Gastrocnemius medialis (tissue), 4 donors: ENCODE measurements around the gene CACNA1B.
"Not testable (repeated sequence)": the region's sequence is repeated elsewhere in the genome, so short reads cannot be mapped to it uniquely, and the experiment has no call there.

Source experiments
- POLR2A ChIP-seq, 2 donors: fragments of 450-650 bp; IDR thresholded peaks; one replicate each; pipeline ENCODE4 v1.6.1; 2017; ENCODE audit warnings: antibody characterized with exemption in 2 of 2, mild to moderate bottlenecking in 2 of 2, moderate library complexity in 2 of 2
- TF ChIP-seq, protein P1 (sequence below), 5 experiments: fragments of 450-650 bp in 3 of 5; fragments of 200-600 bp in 2 of 5; sonication (generic) in 2 of 5; IDR thresholded peaks in 4 of 5; conservative IDR thresholded peaks in 1 of 5; 1 replicate in 4 of 5; 2 replicates in 1 of 5; pipeline ENCODE4 v1.5.1; 2016 to 2019; ENCODE audit warnings: antibody characterized with exemption in 5 of 5, mild to moderate bottlenecking in 3 of 5, moderate library complexity in 3 of 5

- TF ChIP-seq, protein P1, sequence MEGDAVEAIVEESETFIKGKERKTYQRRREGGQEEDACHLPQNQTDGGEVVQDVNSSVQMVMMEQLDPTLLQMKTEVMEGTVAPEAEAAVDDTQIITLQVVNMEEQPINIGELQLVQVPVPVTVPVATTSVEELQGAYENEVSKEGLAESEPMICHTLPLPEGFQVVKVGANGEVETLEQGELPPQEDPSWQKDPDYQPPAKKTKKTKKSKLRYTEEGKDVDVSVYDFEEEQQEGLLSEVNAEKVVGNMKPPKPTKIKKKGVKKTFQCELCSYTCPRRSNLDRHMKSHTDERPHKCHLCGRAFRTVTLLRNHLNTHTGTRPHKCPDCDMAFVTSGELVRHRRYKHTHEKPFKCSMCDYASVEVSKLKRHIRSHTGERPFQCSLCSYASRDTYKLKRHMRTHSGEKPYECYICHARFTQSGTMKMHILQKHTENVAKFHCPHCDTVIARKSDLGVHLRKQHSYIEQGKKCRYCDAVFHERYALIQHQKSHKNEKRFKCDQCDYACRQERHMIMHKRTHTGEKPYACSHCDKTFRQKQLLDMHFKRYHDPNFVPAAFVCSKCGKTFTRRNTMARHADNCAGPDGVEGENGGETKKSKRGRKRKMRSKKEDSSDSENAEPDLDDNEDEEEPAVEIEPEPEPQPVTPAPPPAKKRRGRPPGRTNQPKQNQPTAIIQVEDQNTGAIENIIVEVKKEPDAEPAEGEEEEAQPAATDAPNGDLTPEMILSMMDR (IDR thresholded peaks at IDR 0.05 in 4 of 5, conservative IDR thresholded peaks at IDR 0.05 in 1 of 5) = not testable (repeated sequence)
- not testable (repeated sequence) for TF ChIP-seq POLR2A (IDR thresholded peaks at IDR 0.05)
These were observed 6.4 kb downstream of the CACNA1B start for GRCh38 chr9:137883977-137884376.
